Breast epithelium (tissue), 3 donors: ENCODE data around the gene CDCP1.

Experiments
- POLR2A ChIP-seq: fragments of 450-650 bp; IDR thresholded peaks from one replicate; pipeline ENCODE4 v1.6.1; 2016; ENCODE audit warnings: antibody characterized with exemption, mild to moderate bottlenecking, moderate library complexity
- POLR2AphosphoS5 ChIP-seq, 3 donors: sonication (generic); formaldehyde crosslinking; IDR thresholded peaks; one replicate each; pipeline ENCODE4 v1.6.1; 2017; ENCODE audit warnings: antibody characterized with exemption in 3 of 3
- TF ChIP-seq, protein P1 (sequence below), 3 donors: fragments of 450-650 bp; IDR thresholded peaks; one replicate each; pipeline ENCODE4 v1.5.1; 2016 to 2017; ENCODE audit warnings: antibody characterized with exemption in 3 of 3, mild to moderate bottlenecking in 3 of 3, moderate library complexity in 3 of 3

DNA sequence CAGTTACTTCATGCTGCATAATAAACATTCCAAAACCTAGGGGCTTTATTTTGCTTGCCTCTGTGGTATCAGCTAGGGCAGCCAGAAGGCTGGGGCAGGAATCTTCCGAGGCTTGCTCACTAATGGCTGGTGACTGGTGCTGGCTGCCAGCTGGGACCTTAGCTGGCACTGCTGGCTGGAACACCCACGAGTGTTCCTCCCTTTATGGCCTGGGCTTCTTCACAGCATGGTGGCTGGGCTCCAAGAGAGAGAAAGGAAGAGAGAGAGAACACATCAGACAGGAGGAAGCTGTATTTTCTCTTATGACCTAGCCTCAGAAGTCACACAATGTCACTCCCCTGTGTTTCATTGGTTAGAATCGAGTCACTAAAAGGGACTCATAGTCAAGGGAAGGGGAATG lies 23.9 kb upstream of the CDCP1 start:
- TF ChIP-seq, protein P1, sequence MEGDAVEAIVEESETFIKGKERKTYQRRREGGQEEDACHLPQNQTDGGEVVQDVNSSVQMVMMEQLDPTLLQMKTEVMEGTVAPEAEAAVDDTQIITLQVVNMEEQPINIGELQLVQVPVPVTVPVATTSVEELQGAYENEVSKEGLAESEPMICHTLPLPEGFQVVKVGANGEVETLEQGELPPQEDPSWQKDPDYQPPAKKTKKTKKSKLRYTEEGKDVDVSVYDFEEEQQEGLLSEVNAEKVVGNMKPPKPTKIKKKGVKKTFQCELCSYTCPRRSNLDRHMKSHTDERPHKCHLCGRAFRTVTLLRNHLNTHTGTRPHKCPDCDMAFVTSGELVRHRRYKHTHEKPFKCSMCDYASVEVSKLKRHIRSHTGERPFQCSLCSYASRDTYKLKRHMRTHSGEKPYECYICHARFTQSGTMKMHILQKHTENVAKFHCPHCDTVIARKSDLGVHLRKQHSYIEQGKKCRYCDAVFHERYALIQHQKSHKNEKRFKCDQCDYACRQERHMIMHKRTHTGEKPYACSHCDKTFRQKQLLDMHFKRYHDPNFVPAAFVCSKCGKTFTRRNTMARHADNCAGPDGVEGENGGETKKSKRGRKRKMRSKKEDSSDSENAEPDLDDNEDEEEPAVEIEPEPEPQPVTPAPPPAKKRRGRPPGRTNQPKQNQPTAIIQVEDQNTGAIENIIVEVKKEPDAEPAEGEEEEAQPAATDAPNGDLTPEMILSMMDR (IDR thresholded peaks at IDR 0.05) = no peak
- TF ChIP-seq POLR2AphosphoS5 (IDR thresholded peaks at IDR 0.05) (no peak), POLR2A (no peak)
